DMS153 treated with DMSO at 0.1 percent for 48 hours (cell line): ENCODE data around the gene CABS1.

ENCODE experiments used
- DNase-seq: peaks from one replicate; lab custom pipeline; 2025; ENCODE audit not compliant: unreplicated experiment; lab: John Stamatoyannopoulos, UW

Gene CABS1

GRCh38 chr4:70380578-70380977, 45.8 kb downstream of the CABS1 start:
- no peak for DNase-seq

- DNase-seq: no peak
Measured at GRCh38 chr4:70382691-70383181, 48.0 kb downstream of the CABS1 start, which contains the start of gene SMR3B. TSS of gene SMR3B (plus strand) at chr4:70383131. CDS start at chr4:70384511, 1,380 bp downstream.
